ENCODE results near the gene TSPAN9. TPM values are rescaled to one million over a fixed set of nuclear protein-coding genes. Genes with fewer than 3 reads are reported as not detected.

TSPAN9 gene
- total RNA-seq, 1 experiment from 2014 or later, result 7.7 TPM

- ChIA-PET CTCF (no interaction called here), POLR2A (no interaction called here)
- DNase-seq (ENCODE audit: low read depth, low spot score) (no peak), ATAC-seq (no peak)
- in situ Hi-C loops (cut with HindIII; ENCODE audit: low pct_unique_long_range_greater_than_20kb, low sequenced_read_pairs) (no loop called here), intact Hi-C loops (cut with micrococcal nuclease; ENCODE audit: unreplicated experiment) (loop anchor here (10.0 kb wide), 2 partner anchors 149 to 499 kb away; no protein-coding TSS in a partner anchor)
- Histone ChIP-seq H3K27ac (ENCODE audit: low read length) (no peak overlapping the region), H3K36me3 (ENCODE audit: control insufficient read depth, insufficient read depth, low read length) (no peaks in the 10 kb centered on the region), H3K4me1 (ENCODE audit: control insufficient read depth, insufficient read depth, low read length) (no peaks in the 10 kb centered on the region), H3K27me3 (ENCODE audit: control insufficient read depth, insufficient read depth, low read length) (no peaks in the 10 kb centered on the region), H3K4me3 (ENCODE audit: low read depth in 2 of 2, low read length in 2 of 2) (no peak overlapping the region), H3K9me3 (ENCODE audit: control insufficient read depth, insufficient read depth, low read depth, low read length) (no peaks in the 10 kb centered on the region)
- no TSS peak for BruUV-seq (replicated peaks)
- no peak for TF ChIP-seq TCF7L2 (IDR thresholded peaks at IDR 0.05; ENCODE audit: low read depth, low read length)
- TF ChIP-seq POLR2AphosphoS5 (IDR thresholded peaks at IDR 0.05; ENCODE audit: low read depth, low read length), result no peak
- TF ChIP-seq SIN3A (IDR thresholded peaks at IDR 0.05; ENCODE audit: borderline replicate concordance, insufficient read depth, low read depth, low read length), result no peak
- no peak for TF ChIP-seq REST (IDR thresholded peaks at IDR 0.05; ENCODE audit: insufficient read depth in 1 of 2, low read depth in 2 of 2, low read length in 1 of 2)
- TF ChIP-seq CTCF (IDR thresholded peaks at IDR 0.05), result no peak
These were observed 228.9 kb downstream of the TSPAN9 start for GRCh38 chr12:3305904-3306619.

- in situ Hi-C loops (cut with HindIII; ENCODE audit: low pct_unique_long_range_greater_than_20kb, low sequenced_read_pairs) (no loop called here), intact Hi-C loops (cut with micrococcal nuclease; ENCODE audit: unreplicated experiment) (loop anchor here (10.0 kb wide), 2 partner anchors 147 to 497 kb away; no protein-coding TSS in a partner anchor)
- H3K4me1 ChIP-seq (ENCODE audit: control insufficient read depth, insufficient read depth, low read length), result no peaks in the 10 kb centered on the region
- DNase-seq (ENCODE audit: low read depth, low spot score) (no peak), ATAC-seq (no peak)
- H3K36me3 ChIP-seq (ENCODE audit: control insufficient read depth, insufficient read depth, low read length), result no peaks in the 10 kb centered on the region
- no TSS peak for BruUV-seq (replicated peaks)
- TF ChIP-seq SIN3A (IDR thresholded peaks at IDR 0.05; ENCODE audit: borderline replicate concordance, insufficient read depth, low read depth, low read length), result no peak
- TF ChIP-seq TCF7L2 (IDR thresholded peaks at IDR 0.05; ENCODE audit: low read depth, low read length), result no peak
- TF ChIP-seq CTCF (IDR thresholded peaks at IDR 0.05), result no peak
- TF ChIP-seq POLR2AphosphoS5 (IDR thresholded peaks at IDR 0.05; ENCODE audit: low read depth, low read length), result no peak
- no peak for TF ChIP-seq REST (IDR thresholded peaks at IDR 0.05; ENCODE audit: insufficient read depth in 1 of 2, low read depth in 2 of 2, low read length in 1 of 2)
- H3K27me3 ChIP-seq (ENCODE audit: control insufficient read depth, insufficient read depth, low read length), result no peaks in the 10 kb centered on the region
- no peaks in the 10 kb centered on the region for H3K9me3 ChIP-seq (ENCODE audit: control insufficient read depth, insufficient read depth, low read depth, low read length)
- POLR2A ChIA-PET, result no interaction called here
- H3K4me3 ChIP-seq (ENCODE audit: low read depth in 2 of 2, low read length in 2 of 2), result no peak overlapping the region
- CTCF ChIA-PET, result no interaction called here
- no peak overlapping the region for H3K27ac ChIP-seq (ENCODE audit: low read length)
These were observed 230.2 kb downstream of the TSPAN9 start for GRCh38 chr12:3307389-3307788.
